ENCODE measurements around the gene C5orf58. TPM values are rescaled to one million over a fixed set of nuclear protein-coding genes. Genes with fewer than 3 reads are reported as not detected.
A peak's percentile ranks its signal among the peaks of the same experiment; 100 is the strongest.

Gene C5orf58
- total RNA-seq, 4 donors from 2014 or later, result 0.79 TPM; not detected in 3

DNA sequence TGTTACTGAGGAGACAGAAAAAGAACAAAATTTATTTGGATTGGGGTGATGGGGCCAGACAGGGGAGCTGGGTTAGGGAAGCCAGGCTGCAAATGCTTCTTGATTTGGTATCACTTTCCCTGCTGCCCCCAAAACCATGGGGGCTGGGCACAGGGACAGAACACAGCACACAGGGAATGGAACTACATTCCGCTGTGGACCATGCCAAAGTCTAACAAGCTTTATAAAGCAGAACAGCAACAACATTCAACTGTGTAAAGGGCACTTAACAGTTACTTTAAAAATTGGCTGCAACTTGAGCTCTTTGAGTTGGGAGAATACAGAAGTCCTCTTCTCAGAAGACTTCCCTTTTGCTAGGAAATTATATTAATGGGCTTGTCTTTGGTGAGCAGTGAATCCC, 23.8 kb downstream of the C5orf58 start:
- in situ Hi-C loops (cut with MboI; ENCODE audit: low pct_ligation_motif_present in 1 of 4, low pct_unique_long_range_greater_than_20kb in 1 of 4, low sequenced_read_pairs in 3 of 4), result loop anchor here in 2 of 4 donors (25.0 kb wide), 1 partner anchor 156 kb away; no protein-coding TSS in a partner anchor
- H3K36me3 ChIP-seq, result peaks cover 0 to 8% (median 0%) of the 10 kb centered on the region in 4 donors

GRCh38 chr5:170257370-170257769, 24.6 kb downstream of the C5orf58 start:
- intact Hi-C loops (cut with DNase I; ENCODE audit: low total_unique reads), result no loop called here
- Histone ChIP-seq H3K27ac (no peak overlapping the region), H3K27me3 (no peaks in the 10 kb centered on the region), H3K9me3 (no peaks in the 10 kb centered on the region), H3K4me1 (peaks cover 0 to 4% (median 0%) of the 10 kb centered on the region in 4 donors), H3K4me3 (no peak overlapping the region), H3K36me3 (peaks cover 0 to 8% (median 0%) of the 10 kb centered on the region in 4 donors)
- no peak for DNase-seq
- TF ChIP-seq POLR2A (IDR thresholded peaks at IDR 0.05), result no peak
- no peak for TF ChIP-seq POLR2AphosphoS5 (IDR thresholded peaks at IDR 0.05)
- 96 to 100% methylated on average over 2 to 4 of the region's 4 CpGs for WGBS, 2 donors (ENCODE audit: low coverage in 1 of 2)
- in situ Hi-C loops (cut with MboI; ENCODE audit: low pct_ligation_motif_present in 1 of 4, low pct_unique_long_range_greater_than_20kb in 1 of 4, low sequenced_read_pairs in 3 of 4), result loop anchor here in 2 of 4 donors (25.0 kb wide), 1 partner anchor 155 kb away; no protein-coding TSS in a partner anchor

More for the DNA sequence above, 23.8 kb downstream of the C5orf58 start:
- peaks cover 0 to 4% (median 0%) of the 10 kb centered on the region in 4 donors for H3K4me1 ChIP-seq
- no peaks in the 10 kb centered on the region for H3K9me3 ChIP-seq
- intact Hi-C loops (cut with DNase I; ENCODE audit: low total_unique reads), result no loop called here
- WGBS, 2 donors (ENCODE audit: low coverage in 1 of 2), result 95 to 100% methylated on average over 1 of the region's 1 CpG
- H3K27me3 ChIP-seq, result no peaks in the 10 kb centered on the region
- no peak overlapping the region for H3K27ac ChIP-seq
- TF ChIP-seq CTCF (IDR thresholded peaks at IDR 0.05) (no peak), EP300 (IDR thresholded peaks at IDR 0.05; ENCODE audit: low read depth) (no peak), POLR2AphosphoS5 (IDR thresholded peaks at IDR 0.05) (no peak), POLR2A (IDR thresholded peaks at IDR 0.05) (no peak)
- DNase-seq, result no peak
- H3K4me3 ChIP-seq, result no peak overlapping the region

DNA sequence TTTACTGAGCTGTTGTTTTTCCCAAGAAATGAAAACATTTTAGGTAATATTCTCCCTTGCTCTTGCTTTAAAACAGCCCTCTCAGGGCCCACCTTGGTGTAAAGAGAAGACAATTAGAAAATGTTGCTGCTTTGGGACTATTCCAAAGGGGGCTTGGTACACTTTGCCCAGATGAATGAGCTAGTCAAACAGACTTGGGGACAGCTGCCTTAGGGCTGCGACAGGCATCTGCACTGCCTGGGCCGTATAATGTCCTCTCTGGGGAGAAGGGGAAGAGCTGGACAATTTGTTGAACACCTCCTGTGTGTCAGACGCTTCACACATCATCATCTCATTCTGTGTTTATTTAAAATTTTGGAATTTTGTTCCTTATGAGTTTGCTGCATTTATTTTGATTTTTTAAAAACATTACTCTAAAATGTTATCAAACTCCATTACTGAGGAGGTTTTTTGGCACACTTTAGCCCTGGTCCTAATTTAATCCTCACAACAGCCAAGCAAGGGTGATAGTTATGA, 28.8 kb downstream of the C5orf58 start:
- no peak overlapping the region for H3K4me3 ChIP-seq
- H3K27ac ChIP-seq, result peak overlapping the region in 1 of 4 donors; percentile 12
- WGBS, 2 donors (ENCODE audit: low coverage in 1 of 2), result 80 to 86% methylated on average over 3 of the region's 3 CpGs
- H3K4me1 ChIP-seq, result peaks cover 0 to 2% (median 0%) of the 10 kb centered on the region in 4 donors
- TF ChIP-seq POLR2AphosphoS5 (IDR thresholded peaks at IDR 0.05) (no peak), CTCF (IDR thresholded peaks at IDR 0.05) (no peak), EP300 (IDR thresholded peaks at IDR 0.05; ENCODE audit: low read depth) (no peak), POLR2A (IDR thresholded peaks at IDR 0.05) (no peak)
- H3K36me3 ChIP-seq, result peaks cover 0 to 8% (median 0%) of the 10 kb centered on the region in 4 donors
- in situ Hi-C loops (cut with MboI; ENCODE audit: low pct_ligation_motif_present in 1 of 4, low pct_unique_long_range_greater_than_20kb in 1 of 4, low sequenced_read_pairs in 3 of 4) (loop anchor here in 2 of 4 donors (25.0 kb wide), 1 partner anchor 151 kb away; no protein-coding TSS in a partner anchor), intact Hi-C loops (cut with DNase I; ENCODE audit: low total_unique reads) (no loop called here)
- DNase-seq, result no peak
- no peaks in the 10 kb centered on the region for H3K27me3 ChIP-seq
- H3K9me3 ChIP-seq, result no peaks in the 10 kb centered on the region

DNA sequence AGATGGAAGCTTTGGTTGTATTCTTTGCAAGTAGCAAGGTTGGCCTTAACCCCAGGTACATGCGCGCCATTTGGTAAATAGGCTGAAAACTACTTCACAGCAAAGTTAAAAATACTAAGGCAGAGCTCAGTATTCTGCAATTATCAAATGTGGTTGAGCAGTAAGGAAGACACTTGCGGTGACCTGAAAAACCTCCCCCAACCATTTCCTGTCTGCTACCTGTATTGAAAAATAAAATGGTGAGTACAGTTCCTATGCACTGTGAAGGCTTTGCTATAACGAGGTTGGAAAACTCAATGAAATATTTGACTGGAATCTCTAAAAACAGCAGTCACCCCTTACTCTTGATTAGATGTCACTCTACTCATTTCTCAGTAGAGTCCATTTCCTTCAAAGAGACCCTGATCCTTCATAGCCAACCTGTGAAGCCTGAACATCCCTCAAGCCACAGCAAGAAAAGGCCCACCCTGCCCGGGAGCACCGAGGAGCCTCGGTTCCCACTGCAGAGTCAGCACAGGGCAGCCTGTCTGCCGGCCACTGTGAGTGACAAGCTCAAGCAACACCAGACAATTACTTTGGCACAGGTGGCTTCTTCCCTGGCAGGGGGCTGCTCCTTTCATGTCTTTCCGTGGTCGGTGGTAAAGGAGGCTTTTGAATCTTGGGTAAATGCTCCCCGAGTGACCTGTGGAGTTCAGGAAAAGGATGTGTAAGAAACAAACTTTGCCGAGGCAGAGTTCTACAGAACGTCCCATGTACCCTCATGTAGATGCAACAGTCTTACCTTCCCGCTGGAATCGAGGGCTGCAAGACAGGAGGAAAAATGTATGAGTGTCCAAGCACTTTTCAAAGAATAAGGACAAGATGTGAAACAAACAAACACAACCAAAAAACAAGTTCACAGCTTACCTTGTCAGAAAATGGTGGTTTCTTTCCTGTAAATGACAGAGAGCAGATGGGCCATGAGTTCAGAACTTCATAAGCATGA, 29.6 kb downstream of the C5orf58 start:
- in situ Hi-C loops (cut with MboI; ENCODE audit: low pct_ligation_motif_present in 1 of 4, low pct_unique_long_range_greater_than_20kb in 1 of 4, low sequenced_read_pairs in 3 of 4), result loop anchor here in 2 of 4 donors (25.0 kb wide), 1 partner anchor 150 kb away; no protein-coding TSS in a partner anchor
- no peak for TF ChIP-seq POLR2A (IDR thresholded peaks at IDR 0.05)
- TF ChIP-seq EP300 (IDR thresholded peaks at IDR 0.05; ENCODE audit: low read depth), result no peak
- TF ChIP-seq CTCF (IDR thresholded peaks at IDR 0.05), result no peak
- TF ChIP-seq POLR2AphosphoS5 (IDR thresholded peaks at IDR 0.05), result no peak
- Histone ChIP-seq H3K27me3 (no peaks in the 10 kb centered on the region), H3K4me3 (no peak overlapping the region), H3K27ac (peak overlapping the region in 1 of 4 donors; percentile 12), H3K4me1 (peaks cover 0 to 4% (median 1%) of the 10 kb centered on the region in 4 donors), H3K9me3 (no peaks in the 10 kb centered on the region), H3K36me3 (peaks cover 0 to 8% (median 0%) of the 10 kb centered on the region in 4 donors)
- DNase-seq, result no peak
- 84% methylated on average over 11 to 15 of the region's 15 CpGs for WGBS, 2 donors (ENCODE audit: low coverage in 1 of 2)
- intact Hi-C loops (cut with DNase I; ENCODE audit: low total_unique reads), result no loop called here

Measured in transverse colon (tissue), 4 donors.